Measurements from ENCODE around the gene VWDE. TPM values are rescaled to one million over a fixed set of nuclear protein-coding genes. Genes with fewer than 3 reads are reported as not detected.

The VWDE gene
- total RNA-seq, 1 experiment from 2014 or later = not detected

DNA sequence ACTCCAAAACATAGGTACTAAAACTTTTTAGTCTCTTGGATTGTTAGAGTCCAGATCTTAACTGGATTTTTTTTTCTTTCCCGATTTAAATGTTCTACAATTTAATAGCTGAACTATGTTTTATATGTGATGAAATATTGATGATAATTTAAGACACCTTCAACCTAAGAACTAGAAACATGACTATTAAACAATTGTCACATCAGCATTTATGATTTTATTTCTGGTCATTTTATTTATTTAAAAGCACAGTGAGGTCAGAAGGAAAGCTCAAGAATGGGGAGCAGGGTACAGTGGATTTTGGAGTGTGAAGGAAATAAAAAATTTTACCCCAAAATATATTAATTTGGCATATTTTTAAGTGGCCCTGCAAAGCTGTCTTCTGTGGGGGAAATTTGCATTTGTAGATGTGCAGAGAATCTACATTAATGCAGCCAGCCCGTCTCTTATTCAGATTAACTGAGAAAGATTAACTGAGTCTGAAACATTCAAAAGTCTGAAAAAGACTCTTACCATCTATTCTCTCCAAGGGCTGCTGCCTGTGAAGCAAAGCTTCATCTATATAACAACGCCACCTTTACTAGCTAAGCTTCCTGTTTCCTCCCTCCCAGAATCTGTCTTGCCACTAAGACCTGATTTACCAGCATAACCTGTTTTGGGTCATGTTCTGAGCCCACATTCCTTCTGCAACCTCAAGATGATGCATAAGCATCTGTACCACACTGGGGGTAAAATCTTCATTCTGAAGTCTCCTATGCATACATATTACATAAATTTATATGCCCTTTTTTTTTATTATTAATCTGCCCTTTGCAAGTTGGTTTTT, 106.2 kb downstream of the VWDE start:
- Histone ChIP-seq H3K27ac (no peak overlapping the region), H3K36me3 (no peaks in the 10 kb centered on the region), H3K4me3 (no peak overlapping the region), H3K4me1 (no peaks in the 10 kb centered on the region), H3K27me3 (0 out of 2 replicates have a peak, but pooled peaks cover 2% of the 10 kb centered on the region), H3K9me3 (replicated peaks) (0 out of 2 replicates have a peak, but pooled peaks cover 4% of the 10 kb centered on the region)
- DNase-seq = no peak

DNA sequence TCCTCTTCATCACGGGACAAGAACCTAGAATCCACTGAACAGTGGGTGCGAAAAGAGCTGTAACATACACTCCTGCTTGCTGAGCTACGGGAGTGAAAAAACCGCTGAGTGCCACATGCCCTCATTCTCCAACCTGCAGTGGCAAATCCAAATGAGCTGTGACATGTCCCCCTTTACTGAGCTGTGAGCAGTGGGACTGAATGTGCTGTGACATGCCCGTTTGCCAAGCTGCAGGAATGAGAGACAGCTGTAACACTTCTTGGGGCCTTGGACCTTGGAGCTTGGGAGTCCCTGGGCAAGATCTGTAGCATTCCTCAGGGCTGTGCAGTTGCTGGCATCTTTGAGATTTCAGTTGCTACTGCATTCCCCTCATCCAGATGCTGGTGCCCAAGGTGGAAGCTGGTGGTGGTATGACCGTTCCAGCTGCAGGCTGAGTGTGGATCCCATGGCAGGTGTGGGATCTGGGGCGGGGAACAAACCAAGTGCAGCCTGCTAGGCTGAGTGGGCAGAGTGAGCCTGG, 107.6 kb downstream of the VWDE start:
- H3K36me3 ChIP-seq = no peaks in the 10 kb centered on the region
- H3K4me3 ChIP-seq = no peak overlapping the region
- peaks cover 4% of the 10 kb centered on the region; the same call in 1 of the 2 replicates for H3K9me3 ChIP-seq (replicated peaks)
- no peak for DNase-seq
- no peaks in the 10 kb centered on the region for H3K4me1 ChIP-seq
- 0 out of 2 replicates have a peak, but pooled peaks cover 2% of the 10 kb centered on the region for H3K27me3 ChIP-seq
- no peak overlapping the region for H3K27ac ChIP-seq

DNA sequence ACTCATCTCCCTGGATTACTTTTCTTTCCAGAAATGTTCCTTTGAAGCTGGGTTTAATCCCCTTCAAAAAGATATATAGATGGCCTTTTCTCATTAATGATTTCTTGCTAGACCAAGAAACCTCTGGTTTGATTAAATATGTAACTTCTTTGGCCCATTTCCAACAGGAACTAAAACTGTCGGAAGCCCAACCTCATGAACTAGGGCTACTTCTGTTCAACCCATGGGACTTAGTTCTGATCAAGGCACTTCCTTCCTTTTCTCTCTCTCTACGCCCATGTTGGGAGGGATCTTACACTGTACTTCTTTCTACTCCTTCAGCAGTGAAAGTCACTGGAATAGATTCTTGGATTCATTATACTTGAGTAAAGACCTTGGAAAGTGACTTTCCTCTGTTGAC, 109.0 kb downstream of the VWDE start:
- Histone ChIP-seq H3K36me3 (no peaks in the 10 kb centered on the region), H3K4me3 (no peak overlapping the region), H3K9me3 (replicated peaks) (peaks cover 4% of the 10 kb centered on the region; the same call in 1 of the 2 replicates), H3K27ac (no peak overlapping the region), H3K27me3 (0 out of 2 replicates have a peak, but pooled peaks cover 2% of the 10 kb centered on the region), H3K4me1 (no peaks in the 10 kb centered on the region)
- DNase-seq = no peak

DNA sequence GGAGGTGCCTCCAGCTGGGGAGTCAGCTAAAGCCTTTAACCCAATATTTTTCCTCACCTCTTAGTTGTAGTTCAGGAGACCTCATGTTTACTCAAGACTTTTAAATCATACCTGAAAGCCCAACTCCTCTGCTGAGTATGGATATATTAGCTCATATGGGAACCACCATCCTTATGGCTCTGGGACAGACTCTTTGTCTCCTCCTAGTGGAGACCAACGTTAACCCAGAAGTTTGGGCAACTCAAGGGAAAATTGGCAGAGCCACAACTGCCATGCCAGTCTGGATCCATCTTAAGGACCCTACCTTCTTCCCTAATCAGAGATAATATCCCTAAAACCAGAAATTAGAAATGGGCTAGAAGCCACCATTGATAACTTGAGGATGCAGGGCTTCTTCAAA, 111.8 kb downstream of the VWDE start:
- no peak overlapping the region for H3K4me3 ChIP-seq
- H3K4me1 ChIP-seq = no peaks in the 10 kb centered on the region
- no peaks in the 10 kb centered on the region; the same call in none of the 2 replicates for H3K9me3 ChIP-seq (replicated peaks)
- no peak overlapping the region for H3K27ac ChIP-seq
- DNase-seq = peak; percentile 13 to 52
- H3K36me3 ChIP-seq = no peaks in the 10 kb centered on the region
- 0 out of 2 replicates have a peak, but pooled peaks cover 6% of the 10 kb centered on the region for H3K27me3 ChIP-seq

DNA sequence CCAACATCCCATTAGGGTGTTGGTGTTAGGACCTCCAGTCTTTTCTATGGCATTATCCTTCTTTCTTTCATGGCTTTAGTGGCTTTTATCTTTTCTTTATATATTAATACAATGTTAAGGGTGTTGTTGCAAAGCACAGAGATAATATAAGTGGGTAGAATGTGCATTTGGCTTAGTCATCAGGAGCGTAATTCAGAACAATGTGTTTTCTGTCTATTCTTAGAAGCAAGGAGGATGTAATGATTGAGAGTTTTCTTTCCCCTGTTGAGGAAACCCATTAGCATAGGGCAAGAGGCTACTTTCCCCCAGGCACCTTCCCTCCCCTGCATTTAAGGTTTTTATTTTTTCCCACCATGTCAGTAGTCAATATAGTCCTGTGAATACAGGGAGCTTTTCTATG, 112.9 kb downstream of the VWDE start:
- H3K36me3 ChIP-seq = no peaks in the 10 kb centered on the region
- 0 out of 2 replicates have a peak, but pooled peaks cover 6% of the 10 kb centered on the region for H3K27me3 ChIP-seq
- H3K4me3 ChIP-seq = no peak overlapping the region
- no peaks in the 10 kb centered on the region for H3K4me1 ChIP-seq
- H3K27ac ChIP-seq = no peak overlapping the region
- no peak for DNase-seq
- H3K9me3 ChIP-seq (replicated peaks) = no peaks in the 10 kb centered on the region; the same call in none of the 2 replicates

DNA sequence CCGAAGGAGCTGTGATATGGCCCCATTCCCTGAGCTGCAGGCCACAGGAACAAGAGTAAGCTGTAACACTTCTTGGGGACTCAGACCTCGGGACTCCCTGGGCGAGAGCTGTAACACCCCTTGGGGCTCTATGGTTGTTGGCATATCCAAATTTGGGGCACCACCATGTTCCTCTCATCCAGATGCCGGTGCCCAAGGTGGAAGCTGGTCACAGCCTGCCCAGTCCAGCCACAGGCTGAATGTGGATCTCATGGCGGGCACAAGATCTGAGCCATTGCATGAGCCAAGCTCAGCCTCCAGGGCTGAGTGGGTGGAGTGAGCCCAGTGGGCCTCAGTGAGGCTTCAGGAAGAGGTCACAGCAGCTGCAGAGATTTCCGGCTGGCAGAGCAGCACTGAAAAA, 113.7 kb downstream of the VWDE start:
- Histone ChIP-seq H3K27ac (no peak overlapping the region), H3K4me1 (no peaks in the 10 kb centered on the region), H3K27me3 (0 out of 2 replicates have a peak, but pooled peaks cover 6% of the 10 kb centered on the region), H3K36me3 (no peaks in the 10 kb centered on the region), H3K4me3 (no peak overlapping the region), H3K9me3 (replicated peaks) (no peaks in the 10 kb centered on the region; the same call in none of the 2 replicates)
- DNase-seq = no peak

DNA sequence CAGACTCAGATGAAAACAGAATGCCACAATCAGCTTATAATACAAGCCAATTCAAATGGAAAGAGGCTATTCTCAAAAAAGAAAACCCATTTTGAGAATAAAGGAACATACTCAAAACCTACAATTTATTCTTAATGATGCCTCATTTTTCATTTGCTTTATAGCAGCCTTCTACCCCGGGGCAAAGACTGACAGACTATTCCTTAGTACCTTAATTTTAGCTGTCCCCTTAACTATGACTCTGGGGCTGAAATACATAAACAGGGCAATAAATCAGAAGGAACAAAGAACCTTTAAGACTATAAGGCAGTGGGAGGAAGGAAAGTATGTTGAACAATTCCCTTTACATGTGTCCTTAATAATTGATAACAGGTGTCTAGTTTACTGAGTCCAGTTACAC, 115.8 kb downstream of the VWDE start:
- Histone ChIP-seq H3K4me3 (no peak overlapping the region), H3K9me3 (replicated peaks) (no peaks in the 10 kb centered on the region; the same call in none of the 2 replicates), H3K27ac (no peak overlapping the region), H3K27me3 (0 out of 2 replicates have a peak, but pooled peaks cover 6% of the 10 kb centered on the region), H3K36me3 (no peaks in the 10 kb centered on the region), H3K4me1 (no peaks in the 10 kb centered on the region)
- DNase-seq = no peak

DNA sequence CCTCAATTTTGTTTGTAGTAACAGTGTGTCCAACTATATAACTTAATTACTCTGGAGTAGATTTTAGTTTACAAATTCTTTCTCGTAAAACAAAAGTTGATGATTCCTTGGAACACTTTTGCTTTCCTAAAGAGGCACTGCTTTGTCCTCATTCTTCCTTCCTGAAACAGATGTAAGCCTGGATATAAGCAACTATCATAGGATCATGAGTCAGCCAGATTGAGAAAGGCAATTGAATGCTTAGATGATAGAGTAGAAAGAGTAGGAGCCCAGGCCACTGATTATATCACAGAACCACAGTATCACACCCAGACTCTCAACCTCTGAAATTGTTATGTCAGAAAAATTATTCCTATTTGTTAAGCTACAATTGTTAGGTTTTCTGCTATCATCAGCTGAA, 122.6 kb downstream of the VWDE start:
- DNase-seq = no peak
- Histone ChIP-seq H3K9me3 (replicated peaks) (no peaks in the 10 kb centered on the region), H3K36me3 (no peaks in the 10 kb centered on the region), H3K4me3 (no peak overlapping the region), H3K27ac (no peak overlapping the region), H3K4me1 (no peaks in the 10 kb centered on the region), H3K27me3 (no peaks in the 10 kb centered on the region)

Other genes starting within 250 kb of the VWDE start
- 26.4 and 30.5 TPM in 2 replicates for gene TMEM106B, start 192.6 kb downstream of the VWDE start, total RNA-seq (2014; rRNA removed; shearing (Covaris generic))
- not detected in 2 replicates for gene SCIN, start 166.9 kb upstream of the VWDE start, total RNA-seq (2014; rRNA removed; shearing (Covaris generic))